NT2/D1 (cell line): Measurements from ENCODE around the gene CERS6.

Experiments used
- SUZ12 ChIP-seq: IDR thresholded peaks from 2 replicates; pipeline ENCODE4 v1.6.1; 2011; ENCODE audit not compliant: insufficient read length, insufficient read depth; ENCODE audit errors: extremely low read depth
- ZNF274 ChIP-seq: IDR thresholded peaks from 2 replicates; pipeline ENCODE4 v1.6.1; 2011; ENCODE audit warnings: mild to moderate bottlenecking, low read depth, low read length

- TF ChIP-seq SUZ12 (no peak), ZNF274 (no peak)
Observed at GRCh38 chr2:168814046-168814445, 358.0 kb downstream of the CERS6 start.
